K562 (cell line): ENCODE measurements around the gene HIVEP3. TPM values are rescaled to one million over a fixed set of nuclear protein-coding genes. Genes with fewer than 3 reads are reported as not detected.
A peak's percentile ranks its signal among the peaks of the same experiment; 100 is the strongest.

Experiments used
- ATF3 ChIP-seq, 2 experiments: fragments of 450-650 bp in 1 of 2; sonication (generic) in 1 of 2; formaldehyde crosslinking in 1 of 2; IDR thresholded peaks in 1 of 2; conservative IDR thresholded peaks in 1 of 2; 2 replicates each; pipeline versions ENCODE4 v1.6.1 to v1.8.1; 2016 to 2023; ENCODE audit warnings: mild to moderate bottlenecking in 2 of 2, moderate library complexity in 2 of 2, inconsistent platforms in 1 of 2, missing genetic modification reagents in 1 of 2
- BHLHE40 ChIP-seq: IDR thresholded peaks from 2 replicates; pipeline ENCODE4 v1.6.1; 2011; ENCODE audit warnings: low read length, improper control_type of control experiment
- CREB3 ChIP-seq: fragments of 450-650 bp; conservative IDR thresholded peaks from 2 replicates; pipeline ENCODE4 v1.6.1; 2016; ENCODE audit warnings: missing genetic modification characterization, low read depth, mild to moderate bottlenecking, missing compliant biosample characterization, moderate library complexity
- DMBX1 ChIP-seq: fragments of 250-450 bp; sonication (Bioruptor Pico); IDR thresholded peaks from 2 replicates; pipeline ENCODE4 v1.8.0; 2022; ENCODE audit warnings: inconsistent platforms, mild to moderate bottlenecking, moderate library complexity, borderline replicate concordance
- ETV6 ChIP-seq, 3 experiments: fragments of 150-350 bp in 1 of 3; sonication (generic) in 1 of 3; formaldehyde crosslinking in 1 of 3; IDR thresholded peaks; 2 replicates each; pipeline versions ENCODE4 v1.6.1 to v1.8.0; 2014 to 2022; ENCODE audit warnings: borderline replicate concordance in 2 of 3, low read depth in 2 of 3, antibody characterized with exemption in 1 of 3, low read length in 1 of 3, mild to moderate bottlenecking in 1 of 3, missing genetic modification reagents in 1 of 3
- GABPA ChIP-seq: fragments of 200-800 bp; sonication (Bioruptor generic); conservative IDR thresholded peaks from 2 replicates; pipeline ENCODE4 v1.6.1; 2016; ENCODE audit warnings: low read depth, missing genetic modification characterization, missing compliant biosample characterization
- NEUROD1 ChIP-seq: fragments of 150-350 bp; IDR thresholded peaks from 2 replicates; pipeline ENCODE4 v1.6.1; 2014; ENCODE audit warnings: borderline replicate concordance, low read length, low read depth; ENCODE audit not compliant: partially characterized antibody
- PML ChIP-seq: IDR thresholded peaks from 2 replicates; pipeline ENCODE4 v1.6.1; 2012; ENCODE audit warnings: low read length, inconsistent platforms
- SMAD2 ChIP-seq: fragments of 150-350 bp; IDR thresholded peaks from 2 replicates; pipeline ENCODE4 v1.6.1; 2014; ENCODE audit warnings: low read depth, mild to moderate bottlenecking, low read length
- ZBTB12 ChIP-seq: fragments of 250-450 bp; sonication (Bioruptor Pico); IDR thresholded peaks from 2 replicates; pipeline ENCODE4 v1.4.0; 2020
- ZNF124 ChIP-seq: sonication (generic); formaldehyde crosslinking; IDR thresholded peaks from 2 replicates; pipeline ENCODE4 v1.8.1; 2022; ENCODE audit warnings: missing genetic modification reagents
- ZNF696 ChIP-seq: fragments of 250-450 bp; sonication (Bioruptor Pico); conservative IDR thresholded peaks from 2 replicates; pipeline ENCODE4 v1.4.0; 2020; ENCODE audit warnings: mild to moderate bottlenecking, moderate library complexity
- polyA plus RNA-seq, 8 experiments: library from polyadenylated mRNA; depleted of rRNA in 4 of 8; stranded (reverse) in 5 of 8; unstranded in 3 of 8; fragments of >200 nt; fragmentation: Nextera tagmentation in 2 of 8; fragmentation: Illumina TruSeq in 1 of 8; extraction: Ambion mirVana in 2 of 8; extraction: Trizol in 1 of 8; gene quantifications; 2 replicates each; pipeline versions ENCODE4 v1.2.1 to v1.2.3, GENCODE V29; 2011 to 2014; ENCODE audit warnings: inconsistent platforms in 1 of 8, missing spikeins in 1 of 8
- total RNA-seq, 7 experiments: library from RNA; depleted of rRNA in 6 of 7; stranded (reverse); fragments of >200 nt in 6 of 7; fragmentation: Illumina TruSeq in 2 of 7; extraction: Trizol in 2 of 7; gene quantifications; 2 replicates each; pipeline versions ENCODE4 v1.2.1 to v1.2.3, GENCODE V29; 2011 to 2021; ENCODE audit warnings: low replicate concordance in 1 of 7
- TF ChIP-seq, protein P1 (sequence below): sonication (generic); formaldehyde crosslinking; IDR thresholded peaks from 2 replicates; pipeline ENCODE4 v1.8.0; 2023; ENCODE audit warnings: missing genetic modification reagents, mild to moderate bottlenecking, borderline replicate concordance
- TF ChIP-seq, protein P2 (sequence below): IDR thresholded peaks from 2 replicates; pipeline ENCODE4 v1.6.1; 2011; ENCODE audit not compliant: insufficient read length; ENCODE audit errors: extremely low read depth
- TF ChIP-seq, protein P3 (sequence below): fragments of 200-800 bp; sonication (Bioruptor generic); IDR thresholded peaks from 2 replicates; pipeline ENCODE4 v1.6.1; 2017; ENCODE audit warnings: missing genetic modification characterization, missing compliant biosample characterization

HIVEP3 gene
- total and polyA plus RNA-seq, 9 of the 15 experiments (the other 6 are each of a cell fraction or from before 2014, with no cell fraction given), result 0.09 to 0.58 (median 0.34) TPM; not detected in 1

- TF ChIP-seq, protein P1, sequence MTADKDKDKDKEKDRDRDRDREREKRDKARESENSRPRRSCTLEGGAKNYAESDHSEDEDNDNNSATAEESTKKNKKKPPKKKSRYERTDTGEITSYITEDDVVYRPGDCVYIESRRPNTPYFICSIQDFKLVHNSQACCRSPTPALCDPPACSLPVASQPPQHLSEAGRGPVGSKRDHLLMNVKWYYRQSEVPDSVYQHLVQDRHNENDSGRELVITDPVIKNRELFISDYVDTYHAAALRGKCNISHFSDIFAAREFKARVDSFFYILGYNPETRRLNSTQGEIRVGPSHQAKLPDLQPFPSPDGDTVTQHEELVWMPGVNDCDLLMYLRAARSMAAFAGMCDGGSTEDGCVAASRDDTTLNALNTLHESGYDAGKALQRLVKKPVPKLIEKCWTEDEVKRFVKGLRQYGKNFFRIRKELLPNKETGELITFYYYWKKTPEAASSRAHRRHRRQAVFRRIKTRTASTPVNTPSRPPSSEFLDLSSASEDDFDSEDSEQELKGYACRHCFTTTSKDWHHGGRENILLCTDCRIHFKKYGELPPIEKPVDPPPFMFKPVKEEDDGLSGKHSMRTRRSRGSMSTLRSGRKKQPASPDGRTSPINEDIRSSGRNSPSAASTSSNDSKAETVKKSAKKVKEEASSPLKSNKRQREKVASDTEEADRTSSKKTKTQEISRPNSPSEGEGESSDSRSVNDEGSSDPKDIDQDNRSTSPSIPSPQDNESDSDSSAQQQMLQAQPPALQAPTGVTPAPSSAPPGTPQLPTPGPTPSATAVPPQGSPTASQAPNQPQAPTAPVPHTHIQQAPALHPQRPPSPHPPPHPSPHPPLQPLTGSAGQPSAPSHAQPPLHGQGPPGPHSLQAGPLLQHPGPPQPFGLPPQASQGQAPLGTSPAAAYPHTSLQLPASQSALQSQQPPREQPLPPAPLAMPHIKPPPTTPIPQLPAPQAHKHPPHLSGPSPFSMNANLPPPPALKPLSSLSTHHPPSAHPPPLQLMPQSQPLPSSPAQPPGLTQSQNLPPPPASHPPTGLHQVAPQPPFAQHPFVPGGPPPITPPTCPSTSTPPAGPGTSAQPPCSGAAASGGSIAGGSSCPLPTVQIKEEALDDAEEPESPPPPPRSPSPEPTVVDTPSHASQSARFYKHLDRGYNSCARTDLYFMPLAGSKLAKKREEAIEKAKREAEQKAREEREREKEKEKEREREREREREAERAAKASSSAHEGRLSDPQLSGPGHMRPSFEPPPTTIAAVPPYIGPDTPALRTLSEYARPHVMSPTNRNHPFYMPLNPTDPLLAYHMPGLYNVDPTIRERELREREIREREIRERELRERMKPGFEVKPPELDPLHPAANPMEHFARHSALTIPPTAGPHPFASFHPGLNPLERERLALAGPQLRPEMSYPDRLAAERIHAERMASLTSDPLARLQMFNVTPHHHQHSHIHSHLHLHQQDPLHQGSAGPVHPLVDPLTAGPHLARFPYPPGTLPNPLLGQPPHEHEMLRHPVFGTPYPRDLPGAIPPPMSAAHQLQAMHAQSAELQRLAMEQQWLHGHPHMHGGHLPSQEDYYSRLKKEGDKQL (CRISPR knock-in tag), result 0 out of 2 replicates have a peak, but pooled peaks have one; percentile 48
- TF ChIP-seq ZNF124 (CRISPR knock-in tag) (no peak), ATF3 (IDR thresholded peaks at IDR 0.05) (peak; percentile 13; the same call in 1 of the 2 replicates), ATF3 (CRISPR knock-in tag; conservative IDR thresholded peaks at IDR 0.05) (no peak), DMBX1 (CRISPR knock-in tag) (peak; percentile 91), GABPA (tag) (peak; percentile 60), ETV6 (IDR thresholded peaks at IDR 0.05; ENCODE audit: borderline replicate concordance in 1 of 2, low read depth in 2 of 2, low read length in 1 of 2) (peak in 1 of 2 experiments; percentile 59; a peak in 1 of 4 replicates), ETV6 (CRISPR knock-in tag; IDR thresholded peaks at IDR 0.05; ENCODE audit: borderline replicate concordance) (no peak), NEUROD1 (peak; percentile 63), ZNF696 (CRISPR knock-in tag) (no peak), ZBTB12 (CRISPR knock-in tag) (0 out of 2 replicates have a peak, but pooled peaks have one; percentile 5), BHLHE40 (peak; percentile 87), SMAD2 (no peak), PML (peak; percentile 95), CREB3 (peak; percentile 66; the same call in 1 of the 2 replicates)
- TF ChIP-seq, protein P2, sequence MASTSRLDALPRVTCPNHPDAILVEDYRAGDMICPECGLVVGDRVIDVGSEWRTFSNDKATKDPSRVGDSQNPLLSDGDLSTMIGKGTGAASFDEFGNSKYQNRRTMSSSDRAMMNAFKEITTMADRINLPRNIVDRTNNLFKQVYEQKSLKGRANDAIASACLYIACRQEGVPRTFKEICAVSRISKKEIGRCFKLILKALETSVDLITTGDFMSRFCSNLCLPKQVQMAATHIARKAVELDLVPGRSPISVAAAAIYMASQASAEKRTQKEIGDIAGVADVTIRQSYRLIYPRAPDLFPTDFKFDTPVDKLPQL, result no peak
- TF ChIP-seq, protein P3, sequence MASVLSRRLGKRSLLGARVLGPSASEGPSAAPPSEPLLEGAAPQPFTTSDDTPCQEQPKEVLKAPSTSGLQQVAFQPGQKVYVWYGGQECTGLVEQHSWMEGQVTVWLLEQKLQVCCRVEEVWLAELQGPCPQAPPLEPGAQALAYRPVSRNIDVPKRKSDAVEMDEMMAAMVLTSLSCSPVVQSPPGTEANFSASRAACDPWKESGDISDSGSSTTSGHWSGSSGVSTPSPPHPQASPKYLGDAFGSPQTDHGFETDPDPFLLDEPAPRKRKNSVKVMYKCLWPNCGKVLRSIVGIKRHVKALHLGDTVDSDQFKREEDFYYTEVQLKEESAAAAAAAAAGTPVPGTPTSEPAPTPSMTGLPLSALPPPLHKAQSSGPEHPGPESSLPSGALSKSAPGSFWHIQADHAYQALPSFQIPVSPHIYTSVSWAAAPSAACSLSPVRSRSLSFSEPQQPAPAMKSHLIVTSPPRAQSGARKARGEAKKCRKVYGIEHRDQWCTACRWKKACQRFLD (CRISPR knock-in tag), result peak; percentile 91
These were observed 36.6 kb downstream of the HIVEP3 start (continued) for GRCh38 chr1:41882068-41882477.
